ENCODE measurements around the gene RAMP2. TPM values are rescaled to one million over a fixed set of nuclear protein-coding genes. Genes with fewer than 3 reads are reported as not detected.

RAMP2 gene
- total and polyA plus RNA-seq, 2 of the 13 experiments (the other 11 are each of a cell fraction or from before 2014, with no cell fraction given), result 1.4 to 5.2 TPM

DNA sequence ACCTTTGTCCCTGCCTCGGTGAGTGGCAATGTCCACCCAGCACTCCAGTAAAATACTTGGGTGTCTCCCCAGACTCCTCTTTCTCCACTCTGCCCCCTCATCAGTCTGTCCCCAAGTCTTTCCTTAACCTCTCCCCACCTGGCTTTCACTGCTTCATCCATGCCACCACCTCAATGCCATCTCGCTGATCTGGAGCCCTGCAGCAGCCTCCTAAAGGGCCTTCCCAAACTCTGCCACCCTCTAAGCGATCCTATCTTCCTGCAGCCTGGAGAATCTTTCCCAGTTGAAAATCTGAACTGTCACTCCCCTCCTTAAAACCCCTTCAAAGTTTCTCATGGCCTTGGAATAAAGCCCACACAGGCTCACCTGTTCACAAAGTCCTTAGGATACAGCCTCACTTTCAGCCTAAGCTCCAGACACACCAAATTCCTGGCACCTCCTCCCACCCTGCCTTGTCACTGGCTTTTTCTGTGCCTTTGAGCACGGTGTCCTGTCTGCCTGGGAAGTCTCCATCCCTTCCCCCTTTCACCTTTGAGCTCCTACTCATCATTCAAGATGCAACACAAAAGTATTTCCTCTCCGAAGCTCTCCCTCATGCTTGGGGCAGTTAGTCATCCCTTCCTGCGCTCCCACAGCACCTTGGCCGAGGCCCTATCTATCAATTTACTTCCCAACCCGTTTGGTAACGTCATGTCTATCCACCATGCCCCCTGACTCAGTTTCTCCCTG, 22.2 kb downstream of the RAMP2 start (continued):
- TF ChIP-seq, protein P1, sequence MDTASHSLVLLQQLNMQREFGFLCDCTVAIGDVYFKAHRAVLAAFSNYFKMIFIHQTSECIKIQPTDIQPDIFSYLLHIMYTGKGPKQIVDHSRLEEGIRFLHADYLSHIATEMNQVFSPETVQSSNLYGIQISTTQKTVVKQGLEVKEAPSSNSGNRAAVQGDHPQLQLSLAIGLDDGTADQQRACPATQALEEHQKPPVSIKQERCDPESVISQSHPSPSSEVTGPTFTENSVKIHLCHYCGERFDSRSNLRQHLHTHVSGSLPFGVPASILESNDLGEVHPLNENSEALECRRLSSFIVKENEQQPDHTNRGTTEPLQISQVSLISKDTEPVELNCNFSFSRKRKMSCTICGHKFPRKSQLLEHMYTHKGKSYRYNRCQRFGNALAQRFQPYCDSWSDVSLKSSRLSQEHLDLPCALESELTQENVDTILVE (CRISPR knock-in tag; IDR thresholded peaks at IDR 0.05), result no peak
- TF ChIP-seq HIVEP1 (CRISPR knock-in tag; IDR thresholded peaks at IDR 0.05), result no peak
- TF ChIP-seq PHF8 (CRISPR knock-in tag; IDR thresholded peaks at IDR 0.05), result no peak
- 0 out of 2 replicates have a peak, but pooled peaks have one; percentile 32 for TF ChIP-seq ZNF138 (CRISPR knock-in tag; IDR thresholded peaks at IDR 0.05; ENCODE audit: low read depth)
- TF ChIP-seq, protein P2, sequence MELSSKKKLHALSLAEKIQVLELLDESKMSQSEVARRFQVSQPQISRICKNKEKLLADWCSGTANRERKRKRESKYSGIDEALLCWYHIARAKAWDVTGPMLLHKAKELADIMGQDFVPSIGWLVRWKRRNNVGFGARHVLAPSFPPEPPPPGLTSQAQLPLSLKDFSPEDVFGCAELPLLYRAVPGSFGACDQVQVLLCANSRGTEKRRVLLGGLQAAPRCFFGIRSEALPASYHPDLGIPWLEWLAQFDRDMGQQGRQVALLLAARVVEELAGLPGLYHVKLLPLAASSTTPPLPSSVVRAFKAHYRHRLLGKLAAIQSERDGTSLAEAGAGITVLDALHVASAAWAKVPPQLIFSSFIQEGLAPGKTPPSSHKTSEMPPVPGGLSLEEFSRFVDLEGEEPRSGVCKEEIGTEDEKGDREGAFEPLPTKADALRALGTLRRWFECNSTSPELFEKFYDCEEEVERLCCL (CRISPR knock-in tag; IDR thresholded peaks at IDR 0.05; ENCODE audit: borderline replicate concordance), result no peak
- TF ChIP-seq ATF7-NPFF (CRISPR knock-in tag; IDR thresholded peaks at IDR 0.05; ENCODE audit: low read depth), result no peak
- no peak for TF ChIP-seq MEIS2 (CRISPR knock-in tag; IDR thresholded peaks at IDR 0.05)

DNA sequence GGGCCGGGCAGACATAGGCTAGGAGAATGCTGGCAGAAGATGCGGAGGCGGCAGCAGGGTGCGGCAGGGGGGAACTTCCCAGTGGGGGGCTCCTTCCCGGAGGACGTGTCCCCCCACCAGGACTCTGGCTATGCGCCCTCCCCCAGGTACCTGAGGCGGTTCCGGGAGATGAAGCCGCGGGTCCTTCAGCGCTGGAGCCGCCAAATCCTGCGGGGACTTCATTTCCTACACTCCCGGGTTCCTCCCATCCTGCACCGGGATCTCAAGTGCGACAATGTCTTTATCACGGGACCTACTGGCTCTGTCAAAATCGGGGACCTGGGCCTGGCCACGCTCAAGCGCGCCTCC, 22.7 kb downstream of the RAMP2 start:
- Histone ChIP-seq H3K36me3 (replicated peaks in 1 of 2; ENCODE audit: control insufficient read depth in 1 of 2, insufficient read depth in 2 of 2, low read length in 2 of 2) (peaks cover 22 to 33% of the 10 kb centered on the region in 2 experiments; a peak in 4 of 5 replicates), H3K4me1 (ENCODE audit: insufficient read depth, low read length) (peaks cover 31% of the 10 kb centered on the region), H3K4me3 (replicated peaks in 1 of 3; ENCODE audit: insufficient read depth in 1 of 3, low read depth in 2 of 3, low read length in 3 of 3) (no peak overlapping the region), H2AFZ (ENCODE audit: low read length) (no peak overlapping the region), H3K9me3 (ENCODE audit: low read length) (no peaks in the 10 kb centered on the region), H3K9ac (ENCODE audit: insufficient read depth, low read depth, low read length) (no peak overlapping the region), H3K4me2 (ENCODE audit: low read depth, low read length) (no peak overlapping the region), H4K20me1 (ENCODE audit: insufficient read depth, low read length) (peaks cover 4% of the 10 kb centered on the region; the same call in 1 of the 2 replicates), H3K27ac (ENCODE audit: extremely low read length, insufficient read depth, low read length) (no peak overlapping the region), H3K79me2 (ENCODE audit: insufficient read depth, low read length) (peaks cover 23% of the 10 kb centered on the region), H3K27me3 (ENCODE audit: control insufficient read depth in 1 of 2, insufficient read depth in 2 of 2, low read length in 2 of 2) (no peaks in the 10 kb centered on the region; a peak in 1 of 5 replicates)
- intact Hi-C loops (cut with micrococcal nuclease; ENCODE audit: unreplicated experiment), result no loop called here
- TF ChIP-seq XRCC5 (optimal IDR thresholded peaks at IDR 0.05; ENCODE audit: low read length), result no peak
- no peak for TF ChIP-seq MYNN (CRISPR knock-in tag; IDR thresholded peaks at IDR 0.05; ENCODE audit: low read depth)
- no peak for TF ChIP-seq NFIC (IDR thresholded peaks at IDR 0.05; ENCODE audit: low read length)
- TF ChIP-seq NRL (CRISPR knock-in tag; IDR thresholded peaks at IDR 0.05; ENCODE audit: borderline replicate concordance), result 0 out of 2 replicates have a peak, but pooled peaks have one; percentile 3
- peak; percentile 76 for TF ChIP-seq AGO2 (optimal IDR thresholded peaks at IDR 0.05; ENCODE audit: low read depth, low read length)
- peak; percentile 38; the same call in 1 of the 2 replicates for TF ChIP-seq RBFOX2 (IDR thresholded peaks at IDR 0.05; ENCODE audit: low read depth, low read length)
- ATAC-seq (no peak), DNase-seq (ENCODE audit: low spot score) (no peak), FAIRE-seq (no peak)
- in situ Hi-C loops (cut with HindIII; ENCODE audit: extremely low pct_ligation_motif_present, low pct_unique_long_range_greater_than_20kb), result no loop called here
- ChIA-PET POLR2A (interaction anchor here (3.3 to 8.4 kb wide), 5 partner anchors 9 to 39 kb away, joined by 21 to 278 read pairs (median 75); partner anchors contain the start of genes BECN1, CNTD1, COA3 and RAMP2), CTCF (ENCODE audit: low intra/inter-chr PET ratio, low total read pairs) (no interaction called here)
- no TSS peak for BruUV-seq (replicated peaks)
- 95% methylated on average over 14 of the region's 22 CpGs for WGBS (ENCODE audit: low lambda C conversion rate)
